Coronary artery (tissue), 2 donors: ENCODE data around the gene SSH3.
A peak's percentile ranks its signal among the peaks of the same experiment; 100 is the strongest.

Experiments used
- DNase-seq: peaks from one replicate; pipeline ENCODE4 v3.0.0-alpha.2; 2017; ENCODE audit warnings: low spot score
- H3K27ac ChIP-seq, 2 donors: fragments of 200-600 bp; sonication (generic); one replicate each; pipeline ENCODE4 v1.5.1; 2016 to 2019
- H3K4me3 ChIP-seq: fragments of 200-600 bp; sonication (generic); 2 replicates; pipeline ENCODE4 v1.5.1; 2016; ENCODE audit warnings: mild to moderate bottlenecking, moderate library complexity
- TF ChIP-seq, protein P1 (sequence below): fragments of 200-600 bp; sonication (generic); IDR thresholded peaks from one replicate; pipeline ENCODE4 v1.5.1; 2019; ENCODE audit warnings: antibody characterized with exemption

Gene SSH3

DNA sequence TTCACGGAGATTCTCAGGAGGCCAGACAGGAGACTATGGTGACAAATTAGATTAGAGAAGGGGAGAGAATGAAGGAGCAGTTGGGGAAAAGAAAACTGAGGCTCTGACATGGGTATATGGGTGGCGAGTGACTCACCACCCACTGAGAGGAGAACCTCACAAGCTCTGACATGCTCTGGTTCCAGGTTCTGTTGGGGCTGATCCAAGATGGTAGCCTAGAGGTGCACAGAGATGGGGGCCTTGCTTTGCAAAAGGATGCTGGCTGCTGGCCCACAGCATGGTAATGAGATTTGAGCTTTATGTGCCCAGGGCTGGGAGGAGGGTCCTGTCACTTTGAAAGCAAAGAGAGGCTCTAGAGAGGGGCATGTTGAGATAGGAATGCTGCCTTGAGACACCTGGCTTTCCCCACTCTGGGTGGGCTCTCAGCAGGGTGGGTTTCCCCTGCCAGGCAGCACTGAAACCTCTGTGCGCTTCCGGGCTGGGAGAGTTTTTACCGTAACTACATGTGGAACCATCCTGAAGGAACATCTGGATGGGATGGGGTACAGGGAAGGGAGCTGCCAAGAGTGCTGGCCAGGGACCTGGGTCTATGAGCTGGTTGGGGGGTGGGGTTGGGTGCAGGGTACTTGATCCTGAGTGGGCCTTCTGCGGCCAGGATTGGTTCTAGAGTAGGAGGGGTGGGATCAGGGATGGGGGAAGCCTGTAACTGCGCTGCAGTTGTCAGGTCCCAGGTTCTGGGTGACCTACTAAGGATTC lies 38.3 kb upstream of the SSH3 start:
- DNase-seq, result no peak

DNA sequence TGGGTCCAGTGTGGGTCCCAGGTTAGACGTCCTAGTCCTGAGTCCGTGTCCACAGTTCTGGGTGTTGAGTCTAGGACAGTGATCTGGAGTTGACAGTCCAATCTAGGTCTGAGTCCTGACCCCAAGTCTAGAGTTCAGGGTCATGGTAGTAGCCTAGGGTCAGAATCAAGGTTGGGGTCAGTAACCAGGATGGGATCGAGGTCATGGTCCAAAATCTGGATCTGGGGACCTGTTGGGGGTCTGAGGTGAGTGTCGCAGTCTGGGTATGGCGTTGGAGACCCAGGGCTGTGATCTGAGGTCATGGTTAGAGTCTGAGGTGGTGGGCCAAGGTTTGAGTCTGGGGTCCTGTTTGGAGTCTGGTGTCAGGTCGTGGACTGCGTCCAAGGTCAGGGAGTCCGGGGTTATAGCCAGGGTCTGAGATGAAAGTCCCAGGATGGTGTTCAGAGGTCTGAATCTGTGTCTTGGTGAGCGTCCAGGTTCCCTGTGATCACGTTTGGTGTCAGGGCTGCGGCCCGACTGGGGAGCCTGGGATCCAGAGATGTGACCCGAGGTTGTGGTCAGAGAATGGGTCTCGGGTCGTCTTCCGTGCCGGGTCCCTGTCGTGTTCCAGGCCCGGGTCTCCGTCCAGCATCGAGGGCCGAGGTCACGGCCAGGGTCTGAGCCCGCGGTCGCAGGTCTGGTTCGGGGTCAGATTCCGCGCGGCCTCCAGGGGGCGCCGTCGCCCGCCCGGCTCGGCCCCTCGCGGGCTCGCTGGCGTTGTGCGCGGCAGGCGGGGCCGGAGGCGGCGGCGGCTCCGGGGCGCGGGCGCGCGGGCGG lies 37.5 kb upstream of the SSH3 start:
- peak overlapping the region; percentile 70 to 91 for H3K27ac ChIP-seq
- TF ChIP-seq, protein P1, sequence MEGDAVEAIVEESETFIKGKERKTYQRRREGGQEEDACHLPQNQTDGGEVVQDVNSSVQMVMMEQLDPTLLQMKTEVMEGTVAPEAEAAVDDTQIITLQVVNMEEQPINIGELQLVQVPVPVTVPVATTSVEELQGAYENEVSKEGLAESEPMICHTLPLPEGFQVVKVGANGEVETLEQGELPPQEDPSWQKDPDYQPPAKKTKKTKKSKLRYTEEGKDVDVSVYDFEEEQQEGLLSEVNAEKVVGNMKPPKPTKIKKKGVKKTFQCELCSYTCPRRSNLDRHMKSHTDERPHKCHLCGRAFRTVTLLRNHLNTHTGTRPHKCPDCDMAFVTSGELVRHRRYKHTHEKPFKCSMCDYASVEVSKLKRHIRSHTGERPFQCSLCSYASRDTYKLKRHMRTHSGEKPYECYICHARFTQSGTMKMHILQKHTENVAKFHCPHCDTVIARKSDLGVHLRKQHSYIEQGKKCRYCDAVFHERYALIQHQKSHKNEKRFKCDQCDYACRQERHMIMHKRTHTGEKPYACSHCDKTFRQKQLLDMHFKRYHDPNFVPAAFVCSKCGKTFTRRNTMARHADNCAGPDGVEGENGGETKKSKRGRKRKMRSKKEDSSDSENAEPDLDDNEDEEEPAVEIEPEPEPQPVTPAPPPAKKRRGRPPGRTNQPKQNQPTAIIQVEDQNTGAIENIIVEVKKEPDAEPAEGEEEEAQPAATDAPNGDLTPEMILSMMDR, result peak; percentile 54
- DNase-seq, result peak; percentile 82
- H3K4me3 ChIP-seq, result peak overlapping the region; percentile 98

More for the DNA sequence above, 38.3 kb upstream of the SSH3 start:
- TF ChIP-seq, protein P1, result no peak
- H3K27ac ChIP-seq, result peak overlapping the region in 1 of 2 donors; percentile 91
- no peak overlapping the region for H3K4me3 ChIP-seq

DNA sequence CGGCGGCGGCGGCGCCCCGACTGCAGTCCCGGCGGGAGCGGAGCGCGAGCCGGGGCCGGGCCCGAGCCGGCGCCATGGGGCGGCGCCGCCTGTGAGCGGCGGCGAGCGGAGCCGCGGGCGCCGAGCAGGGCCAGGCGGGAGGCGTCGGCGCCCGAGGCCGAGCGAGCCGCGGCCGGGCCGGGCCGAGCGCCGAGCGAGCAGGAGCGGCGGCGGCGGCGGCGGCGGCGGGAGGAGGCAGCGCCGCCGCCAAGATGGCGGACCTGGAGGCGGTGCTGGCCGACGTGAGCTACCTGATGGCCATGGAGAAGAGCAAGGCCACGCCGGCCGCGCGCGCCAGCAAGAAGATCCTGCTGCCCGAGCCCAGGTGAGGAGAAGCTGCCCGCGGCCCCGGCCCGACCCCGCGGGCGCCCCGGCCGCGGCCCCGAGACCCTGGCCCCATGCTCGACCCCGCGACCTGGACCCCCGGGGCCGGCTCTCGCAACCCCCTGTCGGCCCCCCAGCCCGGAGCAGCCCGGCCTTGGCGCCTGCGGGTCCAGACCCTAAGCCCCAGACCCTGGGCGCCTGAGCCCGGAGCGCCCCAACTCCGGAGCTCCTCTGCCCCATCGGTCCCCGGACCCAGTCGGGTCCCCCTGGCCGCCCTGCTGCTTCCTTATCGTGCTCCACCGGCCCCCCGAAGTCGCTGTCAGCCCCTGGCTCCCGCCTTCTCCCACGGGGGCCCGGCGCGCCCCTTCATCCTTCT lies 36.7 kb upstream of the SSH3 start, which contains the start of gene GRK2:
Gene GRK2, plus strand, starts transcription at position 25 of the 739 bp plus-strand sequence. Its CDS starts 227 bp downstream, at position 252.
- Histone ChIP-seq H3K4me3 (peak within 1 kb of the TSS; percentile 98), H3K27ac (peak within 1 kb of the TSS; percentile 89 to 91)
- peak; percentile 75 for DNase-seq
- TF ChIP-seq, protein P1, result no peak

DNA sequence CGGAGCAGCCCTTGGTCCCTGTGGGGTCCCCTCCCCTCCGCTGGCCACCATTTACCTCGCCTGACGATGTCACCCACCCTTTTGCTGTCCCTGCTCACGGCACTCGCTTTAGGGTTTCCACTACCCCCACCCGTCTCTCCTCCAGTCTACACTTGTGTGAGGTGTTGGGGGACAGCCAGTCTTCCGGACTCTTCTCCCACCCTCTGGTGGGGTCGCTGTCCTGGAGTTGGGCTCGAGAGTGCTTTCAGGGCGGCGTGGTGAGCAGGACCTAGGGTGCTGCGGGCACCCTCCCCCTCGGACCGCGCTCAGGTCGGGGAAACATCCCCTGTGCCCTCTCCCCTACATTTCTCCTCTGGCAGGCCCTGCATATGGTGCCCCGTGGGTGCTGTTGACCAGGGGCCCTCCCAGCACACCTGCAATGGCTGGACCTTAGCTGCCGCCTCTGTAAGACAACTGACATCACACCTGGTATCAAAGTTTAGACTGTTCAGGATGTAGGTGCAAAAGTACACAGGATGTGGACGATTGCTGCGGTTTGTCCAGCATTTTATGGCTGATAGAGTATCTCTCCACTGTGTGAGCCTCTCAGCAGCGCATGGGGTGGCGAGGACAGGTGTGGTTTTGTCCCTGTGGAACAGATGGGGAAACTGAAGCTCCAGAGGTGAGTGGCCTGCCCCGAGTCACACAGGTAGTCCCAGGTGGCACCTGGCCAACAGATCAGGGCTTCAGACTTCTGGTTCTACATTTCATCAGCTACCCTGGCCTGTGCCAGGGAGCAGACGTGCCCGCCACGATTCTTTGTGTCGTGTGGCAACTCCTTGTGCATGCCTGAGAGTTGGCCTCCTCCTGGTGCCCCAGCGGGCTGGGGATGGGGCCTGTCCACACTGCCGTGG lies 35.9 kb upstream of the SSH3 start:
- DNase-seq, result peak; percentile 75
- Histone ChIP-seq H3K27ac (peak overlapping the region; percentile 89 to 91), H3K4me3 (peak overlapping the region; percentile 98)
- TF ChIP-seq, protein P1, result no peak

DNA sequence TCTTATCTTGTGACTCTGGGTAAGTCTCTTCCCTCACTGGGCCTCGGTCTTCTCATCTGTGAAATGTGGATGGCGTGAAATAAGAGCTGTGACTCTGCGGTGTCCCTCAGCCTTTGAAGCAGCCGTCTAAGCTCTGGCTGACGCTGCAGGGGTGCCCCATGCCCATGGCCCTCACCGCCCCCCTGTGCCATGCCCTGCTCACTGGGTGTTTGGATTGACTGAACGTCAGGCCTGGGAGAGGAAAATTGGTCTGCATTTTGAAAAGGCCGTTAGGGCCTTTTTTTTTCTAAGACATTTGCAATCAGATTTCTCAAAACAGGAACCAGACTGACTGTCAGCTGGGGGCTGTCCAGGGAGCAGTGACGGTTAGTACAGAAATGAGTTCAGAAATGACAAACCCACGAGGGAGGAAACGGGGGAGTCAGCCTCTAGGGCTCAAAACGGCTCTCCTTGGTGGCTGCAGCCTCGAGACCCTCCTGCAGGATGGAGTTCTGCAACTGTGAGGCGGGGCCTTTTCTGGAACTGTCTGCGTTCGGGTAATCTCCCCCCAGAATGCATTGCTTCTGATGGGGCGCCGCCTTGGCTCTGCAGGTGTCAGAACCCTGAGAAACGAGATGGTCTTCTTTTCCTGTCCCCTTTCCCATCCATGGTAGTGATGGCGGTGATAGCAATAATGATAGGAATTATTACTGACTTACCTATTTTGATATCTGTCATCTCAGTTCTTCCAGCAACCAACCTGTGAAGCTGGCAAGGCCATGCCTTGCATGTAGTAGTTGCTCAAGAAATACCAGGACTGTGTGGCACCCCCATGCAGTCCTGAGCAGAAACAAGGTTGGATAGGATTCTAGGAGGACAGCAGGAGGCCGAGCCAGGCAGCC lies 35.0 kb upstream of the SSH3 start:
- TF ChIP-seq, protein P1, result no peak
- H3K4me3 ChIP-seq, result peak overlapping the region; percentile 98
- peak; percentile 72 for DNase-seq
- peak overlapping the region; percentile 89 to 91 for H3K27ac ChIP-seq
